HepG2 (cell line): Measurements from ENCODE around the gene EGLN1. TPM values are rescaled to one million over a fixed set of nuclear protein-coding genes. Genes with fewer than 3 reads are reported as not detected.
A peak's percentile ranks its signal among the peaks of the same experiment; 100 is the strongest.

Experiments used
- ADNP ChIP-seq: sonication (generic); formaldehyde crosslinking; IDR thresholded peaks from 2 replicates; pipeline ENCODE4 v1.4.0; 2020; ENCODE audit warnings: missing genetic modification reagents
- ELK4 ChIP-seq: sonication (generic); formaldehyde crosslinking; IDR thresholded peaks from 2 replicates; pipeline ENCODE4 v1.9.0; 2021; ENCODE audit warnings: missing genetic modification reagents, borderline replicate concordance
- FOXK2 ChIP-seq: fragments of 450-650 bp; IDR thresholded peaks from 2 replicates; pipeline ENCODE4 v1.6.1; 2016
- GTF2F1 ChIP-seq: fragments of 150-350 bp; IDR thresholded peaks from 2 replicates; pipeline ENCODE4 v1.6.1; 2014; ENCODE audit warnings: low read length
- KMT2A ChIP-seq: sonication (generic); formaldehyde crosslinking; IDR thresholded peaks from 2 replicates; pipeline ENCODE4 v1.4.0; 2020; ENCODE audit warnings: missing genetic modification reagents
- MED8 ChIP-seq: sonication (generic); formaldehyde crosslinking; IDR thresholded peaks from 2 replicates; pipeline ENCODE4 v1.8.1; 2023; ENCODE audit warnings: mild to moderate bottlenecking, missing genetic modification reagents; ENCODE audit not compliant: insufficient replicate concordance
- POLR2A ChIP-seq, 2 experiments: IDR thresholded peaks; 2 replicates each; pipeline ENCODE4 v1.6.1; 2011; ENCODE audit warnings: low read depth in 2 of 2, low read length in 2 of 2, mild to moderate bottlenecking in 1 of 2, moderate library complexity in 1 of 2; ENCODE audit not compliant: insufficient read depth in 1 of 2
- REL ChIP-seq: sonication (generic); formaldehyde crosslinking; conservative IDR thresholded peaks from 2 replicates; pipeline ENCODE4 v1.8.0; 2022; ENCODE audit warnings: mild to moderate bottlenecking, missing genetic modification reagents, moderate library complexity
- SRF ChIP-seq: IDR thresholded peaks from 2 replicates; pipeline ENCODE4 v1.6.1; 2011; ENCODE audit warnings: mild to moderate bottlenecking, low read depth, low read length, moderate library complexity
- TCF7 ChIP-seq: sonication (generic); IDR thresholded peaks from 2 replicates; pipeline ENCODE4 v1.6.1; 2016; ENCODE audit warnings: antibody characterized with exemption, low read depth
- TEAD3 ChIP-seq: optimal IDR thresholded peaks from 2 replicates; pipeline ENCODE3; 2016; ENCODE audit warnings: borderline replicate concordance
- YY1 ChIP-seq: IDR thresholded peaks from 2 replicates; pipeline ENCODE4 v1.6.1; 2011; ENCODE audit warnings: low read length, low read depth, moderate library complexity, mild to moderate bottlenecking; ENCODE audit not compliant: insufficient read depth, insufficient replicate concordance
- ZKSCAN1 ChIP-seq: fragments of 150-350 bp; IDR thresholded peaks from 2 replicates; pipeline ENCODE4 v1.6.1; 2014; ENCODE audit warnings: low read length
- ZMAT5 ChIP-seq: sonication (generic); formaldehyde crosslinking; IDR thresholded peaks from 2 replicates; pipeline ENCODE4 v1.5.0; 2020; ENCODE audit warnings: mild to moderate bottlenecking, low read depth, missing genetic modification reagents, borderline replicate concordance
- ZNF205 ChIP-seq: IDR thresholded peaks from 2 replicates; pipeline ENCODE4 v1.6.1; 2018; ENCODE audit warnings: missing biosample characterization, missing genetic modification reagents
- ZNF503 ChIP-seq: sonication (generic); formaldehyde crosslinking; IDR thresholded peaks from 2 replicates; pipeline ENCODE4 v1.4.0; 2020; ENCODE audit warnings: missing genetic modification reagents
- ZNF770 ChIP-seq: sonication (generic); formaldehyde crosslinking; IDR thresholded peaks from 2 replicates; pipeline ENCODE4 v1.5.0; 2020; ENCODE audit warnings: mild to moderate bottlenecking, missing genetic modification reagents
- polyA plus RNA-seq, 8 experiments: library from polyadenylated mRNA; depleted of rRNA in 3 of 8; stranded (reverse) in 7 of 8; unstranded in 1 of 8; fragments of >200 nt; fragmentation: Illumina TruSeq in 4 of 8; extraction: Trizol in 4 of 8; gene quantifications; 2 replicates each; pipeline versions ENCODE4 v1.2.1 to v1.2.3, GENCODE V29; 2011 to 2016; ENCODE audit warnings: low read depth in 4 of 8, missing spikeins in 1 of 8, mixed read lengths in 1 of 8; ENCODE audit not compliant: insufficient read depth in 1 of 8
- total RNA-seq, 5 experiments: library from RNA; depleted of rRNA; stranded (reverse); fragments of >200 nt; fragmentation: Illumina TruSeq; extraction: Trizol; gene quantifications; 2 replicates each; pipeline ENCODE4 v1.2.3, GENCODE V29; 2016; ENCODE audit warnings: low read depth in 1 of 5
- TF ChIP-seq, protein P1 (sequence below): sonication (generic); formaldehyde crosslinking; IDR thresholded peaks from 2 replicates; pipeline ENCODE4 v1.4.0; 2020; ENCODE audit warnings: missing genetic modification reagents

Gene EGLN1
- total and polyA plus RNA-seq, 2 of the 13 experiments (the other 11 are each of a cell fraction or from before 2014, with no cell fraction given): 34.4 to 44.1 TPM

DNA sequence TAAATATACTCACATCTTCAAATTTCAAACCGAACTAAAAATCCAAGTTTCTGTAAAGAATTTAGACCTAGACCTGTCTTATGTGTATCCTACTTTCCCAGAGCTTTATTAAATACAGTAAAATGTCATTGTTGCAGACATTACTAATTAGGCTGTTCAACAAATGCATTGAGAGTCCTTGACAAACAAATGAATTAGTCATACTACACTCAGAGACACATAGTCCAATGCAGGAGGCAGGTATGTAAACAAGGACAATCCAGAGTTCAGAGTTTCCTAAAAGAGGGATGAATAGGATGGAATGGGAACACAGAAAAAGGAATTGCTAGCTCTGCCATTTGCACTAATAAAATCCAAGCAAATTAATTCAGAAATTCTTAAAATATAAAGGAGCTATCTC, 1.6 kb upstream of the EGLN1 start (continued):
- TF ChIP-seq YY1 (no peak), REL (CRISPR knock-in tag) (no peak), ZKSCAN1 (peak; percentile 61; the same call in 1 of the 2 replicates), FOXK2 (peak; percentile 91), GTF2F1 (no peak), ADNP (CRISPR knock-in tag) (no peak), ZNF770 (CRISPR knock-in tag) (no peak), TCF7 (peak; percentile 56), SRF (peak; percentile 78), ZMAT5 (CRISPR knock-in tag) (no peak), ZNF205 (CRISPR knock-in tag) (no peak), POLR2A (IDR thresholded peaks at IDR 0.05; ENCODE audit: insufficient read depth in 1 of 2, low read depth in 2 of 2, low read length in 2 of 2) (peak in 1 of 2 experiments; percentile 41; a peak in 1 of 4 replicates), ELK4 (CRISPR knock-in tag) (no peak), KMT2A (CRISPR knock-in tag) (no peak), ZNF503 (CRISPR knock-in tag) (peak; percentile 77), TEAD3 (CRISPR knock-in tag) (peak; percentile 99), MED8 (CRISPR knock-in tag) (no peak)
- TF ChIP-seq, protein P1, sequence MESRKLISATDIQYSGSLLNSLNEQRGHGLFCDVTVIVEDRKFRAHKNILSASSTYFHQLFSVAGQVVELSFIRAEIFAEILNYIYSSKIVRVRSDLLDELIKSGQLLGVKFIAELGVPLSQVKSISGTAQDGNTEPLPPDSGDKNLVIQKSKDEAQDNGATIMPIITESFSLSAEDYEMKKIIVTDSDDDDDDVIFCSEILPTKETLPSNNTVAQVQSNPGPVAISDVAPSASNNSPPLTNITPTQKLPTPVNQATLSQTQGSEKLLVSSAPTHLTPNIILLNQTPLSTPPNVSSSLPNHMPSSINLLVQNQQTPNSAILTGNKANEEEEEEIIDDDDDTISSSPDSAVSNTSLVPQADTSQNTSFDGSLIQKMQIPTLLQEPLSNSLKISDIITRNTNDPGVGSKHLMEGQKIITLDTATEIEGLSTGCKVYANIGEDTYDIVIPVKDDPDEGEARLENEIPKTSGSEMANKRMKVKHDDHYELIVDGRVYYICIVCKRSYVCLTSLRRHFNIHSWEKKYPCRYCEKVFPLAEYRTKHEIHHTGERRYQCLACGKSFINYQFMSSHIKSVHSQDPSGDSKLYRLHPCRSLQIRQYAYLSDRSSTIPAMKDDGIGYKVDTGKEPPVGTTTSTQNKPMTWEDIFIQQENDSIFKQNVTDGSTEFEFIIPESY: no peak
